GM18507 (cell line): ENCODE results near the gene APEX1.
"Not testable (repeated sequence)": the region's sequence is repeated elsewhere in the genome, so short reads cannot be mapped to it uniquely, and the experiment has no call there.

Experiments
- DNase-seq: peaks from one replicate; pipeline ENCODE4 v3.0.0; 2011; ENCODE audit warnings: low read depth; ENCODE audit not compliant: insufficient read length; ENCODE audit errors: extremely low spot score
- FAIRE-seq: peaks from 2 replicates; lab custom pipeline; 2011; peaks lifted over from hg19 to GRCh38; lab: Jason Lieb, UNC

Gene APEX1

GRCh38 chr14:20434701-20435581 is 20.1 kb upstream of the APEX1 start:
- DNase-seq (no peak), FAIRE-seq (no peak)

- FAIRE-seq (no peak), DNase-seq (no peak)
Observed at GRCh38 chr14:20435582-20436362, 19.3 kb upstream of the APEX1 start, which contains the start of gene KLHL33. KLHL33 (minus strand) TSS chr14:20436166; CDS start chr14:20435811, 355 bp downstream.

DNA sequence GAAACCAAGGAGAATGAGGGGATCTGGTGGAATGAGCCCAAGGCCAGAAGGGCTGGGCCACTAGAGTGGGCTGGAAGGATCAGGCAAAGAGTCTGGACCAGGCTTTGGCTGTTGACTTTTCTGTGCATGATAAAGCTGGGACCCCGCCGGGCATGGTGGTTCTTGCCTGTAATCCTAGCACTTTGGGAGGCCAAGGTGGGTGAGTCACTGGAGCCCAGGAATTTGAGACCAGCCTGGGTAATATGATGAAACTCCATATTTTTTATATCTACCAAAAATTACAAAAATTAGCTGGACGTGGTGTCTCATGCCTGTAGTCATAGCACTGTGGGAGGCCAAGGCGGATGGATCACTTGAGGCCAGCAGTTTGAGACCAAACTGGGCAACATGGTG is 18.7 kb upstream of the APEX1 start:
- DNase-seq (no peak), FAIRE-seq (no peak)

- peak; percentile 53 for FAIRE-seq
- DNase-seq, result no peak
Observed at GRCh38 chr14:20438664-20439063, 16.4 kb upstream of the APEX1 start.

- FAIRE-seq, result no peak
- DNase-seq, result no peak
Observed at GRCh38 chr14:20440465-20440864, 14.6 kb upstream of the APEX1 start.

GRCh38 chr14:20440882-20441281 is 14.1 kb upstream of the APEX1 start:
- DNase-seq (no peak), FAIRE-seq (peak; percentile 5)

DNA sequence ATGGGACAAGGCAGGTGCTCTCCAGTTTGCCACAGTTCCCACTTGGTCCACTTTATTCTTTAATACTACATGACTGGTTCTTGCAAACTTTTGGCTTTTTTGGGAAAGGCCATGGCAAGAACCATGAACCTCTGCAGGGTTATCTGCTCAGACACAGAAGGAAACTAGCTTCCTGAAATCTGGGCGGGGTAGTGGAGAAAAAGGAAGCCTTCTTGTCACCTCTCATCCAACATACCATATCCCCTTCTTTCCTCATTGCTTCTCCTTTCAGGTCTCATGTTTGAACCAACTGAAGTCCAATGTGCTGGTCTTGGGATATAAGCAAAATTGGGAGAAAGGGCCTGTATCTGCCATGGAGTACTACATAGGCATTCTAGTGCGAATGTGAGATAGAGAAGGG is 13.6 kb upstream of the APEX1 start:
- no peak for FAIRE-seq
- DNase-seq, result no peak

- FAIRE-seq, DNase-seq: not testable (repeated sequence)
Observed at GRCh38 chr14:20443650-20444049, 11.4 kb upstream of the APEX1 start.

GRCh38 chr14:20446889-20447288 is 8.1 kb upstream of the APEX1 start:
- no peak for FAIRE-seq
- no peak for DNase-seq

DNA sequence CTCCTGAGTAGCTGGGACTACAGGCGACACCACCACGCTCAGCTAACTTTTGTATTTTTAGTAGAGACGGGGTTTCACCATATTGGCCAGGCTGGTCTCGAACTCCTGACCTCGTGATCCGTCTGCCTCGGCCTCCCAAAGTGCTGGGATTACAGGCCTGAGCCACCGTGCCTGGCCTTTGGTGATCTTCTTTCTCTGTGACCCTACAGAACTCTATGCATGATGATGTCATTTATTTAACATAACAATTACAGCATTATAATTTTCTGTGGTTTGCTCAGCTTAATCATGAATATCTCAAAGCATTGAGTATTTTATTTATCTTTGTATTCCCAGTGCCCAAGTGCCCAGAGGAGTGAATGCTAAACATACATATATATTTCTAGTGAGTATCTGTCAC is 2.2 kb upstream of the APEX1 start:
- not testable (repeated sequence) for DNase-seq, FAIRE-seq

DNA sequence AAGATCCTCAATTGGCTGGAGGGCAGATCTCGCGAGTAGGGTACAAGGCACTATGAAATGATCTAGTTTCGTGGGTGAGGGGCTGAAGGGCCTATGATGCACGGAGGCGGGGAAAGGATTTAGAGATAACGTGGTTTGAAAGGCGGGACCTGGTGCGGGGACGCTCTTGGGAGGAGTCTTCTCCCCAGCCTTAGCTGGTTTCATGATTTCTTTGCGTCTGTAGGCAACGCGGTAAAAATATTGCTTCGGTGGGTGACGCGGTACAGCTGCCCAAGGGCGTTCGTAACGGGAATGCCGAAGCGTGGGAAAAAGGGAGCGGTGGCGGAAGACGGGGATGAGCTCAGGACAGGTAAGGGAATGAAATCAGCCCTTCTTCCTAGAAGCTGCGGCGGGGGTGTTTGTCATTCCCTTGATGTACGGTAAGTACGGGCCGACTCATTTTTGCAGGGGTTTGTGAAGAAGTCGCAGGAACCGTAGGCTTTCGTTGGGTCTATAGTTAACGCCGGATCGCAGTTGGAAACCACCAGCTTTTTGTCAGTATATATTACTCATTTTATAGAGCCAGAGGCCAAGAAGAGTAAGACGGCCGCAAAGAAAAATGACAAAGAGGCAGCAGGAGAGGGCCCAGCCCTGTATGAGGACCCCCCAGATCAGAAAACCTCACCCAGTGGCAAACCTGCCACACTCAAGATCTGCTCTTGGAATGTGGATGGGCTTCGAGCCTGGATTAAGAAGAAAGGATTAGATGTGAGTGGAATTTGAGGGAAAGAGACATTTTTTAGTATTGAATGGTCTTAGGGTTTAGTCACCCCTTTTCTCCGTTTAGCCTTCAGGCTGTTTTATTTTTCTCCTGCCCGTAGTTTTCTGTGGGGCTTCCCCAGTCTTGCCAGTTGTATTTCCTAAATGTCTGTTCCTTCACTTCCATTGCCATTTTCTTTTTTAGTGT is 602 bp downstream of the APEX1 start:
- FAIRE-seq (no peak), DNase-seq (no peak)

DNA sequence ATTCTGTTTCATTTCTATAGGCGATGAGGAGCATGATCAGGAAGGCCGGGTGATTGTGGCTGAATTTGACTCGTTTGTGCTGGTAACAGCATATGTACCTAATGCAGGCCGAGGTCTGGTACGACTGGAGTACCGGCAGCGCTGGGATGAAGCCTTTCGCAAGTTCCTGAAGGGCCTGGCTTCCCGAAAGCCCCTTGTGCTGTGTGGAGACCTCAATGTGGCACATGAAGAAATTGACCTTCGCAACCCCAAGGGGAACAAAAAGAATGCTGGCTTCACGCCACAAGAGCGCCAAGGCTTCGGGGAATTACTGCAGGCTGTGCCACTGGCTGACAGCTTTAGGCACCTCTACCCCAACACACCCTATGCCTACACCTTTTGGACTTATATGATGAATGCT is 1.9 kb downstream of the APEX1 start:
- DNase-seq (no peak), FAIRE-seq (no peak)

DNA sequence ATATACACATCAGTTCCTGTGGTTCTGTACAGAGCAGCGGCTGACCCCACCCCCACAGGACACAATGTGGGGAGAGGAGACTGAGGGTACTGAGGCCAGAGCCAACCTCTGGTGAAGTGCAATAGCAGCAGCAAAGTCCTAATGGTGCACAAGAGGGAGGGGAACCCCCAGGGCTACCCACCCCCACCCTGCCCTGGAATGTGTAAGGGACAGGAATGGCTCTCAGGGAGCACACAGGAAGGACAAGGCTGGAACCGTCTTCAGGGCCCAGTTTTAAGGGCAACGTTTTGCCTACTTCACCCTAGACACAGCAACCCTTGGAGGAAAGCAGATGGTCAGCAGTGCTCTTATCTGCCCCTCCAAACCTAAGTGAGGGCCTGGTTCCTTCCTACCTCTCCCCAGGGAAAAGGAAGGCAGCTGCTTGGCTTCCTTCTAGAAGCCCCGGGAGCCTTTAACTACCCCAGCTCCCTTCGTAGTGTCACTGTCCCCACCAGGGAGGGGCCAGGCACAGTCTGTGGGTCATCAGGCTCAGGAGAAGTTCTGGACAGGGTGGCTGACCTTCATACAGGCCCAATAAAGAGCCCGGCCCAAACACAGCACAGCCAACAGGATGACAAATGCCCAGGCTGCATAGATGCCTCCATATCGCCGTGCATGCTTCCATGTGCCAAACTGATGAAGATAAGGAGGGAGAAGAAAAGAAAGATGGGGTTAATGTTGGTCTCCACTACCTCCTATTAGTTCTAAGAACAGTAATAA is 3.2 kb downstream of the APEX1 start:
- FAIRE-seq (no peak), DNase-seq (no peak)

GRCh38 chr14:20460458-20461224 is 5.6 kb downstream of the APEX1 start:
- DNase-seq, result no peak
- peak; percentile 54 for FAIRE-seq

DNA sequence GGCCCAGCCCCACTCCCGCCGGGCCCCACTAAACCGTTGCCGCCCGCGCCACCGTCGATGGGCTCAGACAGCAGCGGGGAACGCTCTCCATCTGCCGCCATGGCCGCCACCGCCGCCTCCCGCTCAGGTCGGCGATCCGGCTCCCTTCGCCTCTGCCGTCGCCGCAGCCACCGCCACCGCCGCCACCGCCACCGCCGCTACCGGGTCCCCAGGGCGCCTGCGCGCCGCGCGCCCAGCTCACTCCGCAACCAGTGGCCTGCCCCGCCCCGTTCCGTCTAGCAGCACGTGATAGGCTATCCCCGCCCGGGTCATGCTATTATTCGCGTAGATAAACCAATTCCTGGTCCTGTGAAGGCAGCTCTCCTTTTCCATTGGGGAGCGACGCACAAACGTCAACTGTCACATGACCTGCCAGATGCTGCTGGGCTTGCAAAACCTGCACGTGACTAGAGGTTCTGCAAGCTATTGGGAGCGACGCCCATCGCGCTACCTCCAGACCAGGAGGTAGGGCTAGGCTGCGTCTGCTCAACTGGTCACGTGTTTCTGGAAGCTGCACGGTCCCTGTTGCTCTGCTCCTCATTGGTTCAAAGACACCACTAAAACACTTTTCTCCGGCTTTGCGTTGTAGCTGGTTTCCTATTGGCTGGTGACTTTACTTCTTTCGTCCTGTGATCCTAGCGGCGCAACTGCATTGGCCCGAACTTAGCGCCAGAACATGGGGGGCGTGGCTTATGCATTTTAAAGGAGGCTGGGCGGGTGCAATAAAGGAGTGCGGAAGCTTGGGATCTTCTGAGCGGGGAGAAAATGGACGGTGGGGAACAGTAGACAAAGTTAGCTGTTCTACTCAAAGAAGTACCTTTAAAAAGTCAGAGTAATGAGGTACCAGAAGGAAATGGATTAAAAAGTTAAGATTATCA is 6.5 kb downstream of the APEX1 start, which contains the start of gene PIP4P1:
TSS of gene PIP4P1 (minus strand) at position 210 of the 917 bp plus-strand sequence. CDS start at position 101, 109 bp downstream.
- FAIRE-seq (peak; percentile 100), DNase-seq (peak; percentile 77)

DNA sequence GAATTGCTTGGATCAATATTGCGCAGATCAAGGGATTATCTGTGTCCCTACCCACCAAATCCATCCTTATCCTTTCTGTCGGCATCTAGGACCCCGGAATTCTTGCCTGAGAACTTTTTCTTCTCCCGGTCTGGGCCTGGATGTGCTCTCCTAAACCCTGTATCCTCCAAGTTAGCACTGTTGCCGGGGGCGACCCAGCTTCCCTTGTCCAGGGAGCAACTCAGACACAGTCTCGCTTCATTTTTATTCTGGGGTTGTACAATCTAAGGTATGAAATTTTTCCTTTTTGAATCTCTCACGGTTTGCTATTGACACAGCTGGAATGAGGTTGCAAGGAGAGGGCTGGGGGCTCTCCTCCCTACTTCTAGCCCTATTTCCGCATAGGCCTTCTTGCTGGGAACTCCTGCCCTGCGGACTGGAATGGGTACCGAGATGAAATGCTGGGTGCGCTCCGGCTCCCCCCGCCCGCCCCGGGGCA is 13.8 kb downstream of the APEX1 start:
- DNase-seq (no peak), FAIRE-seq (no peak)
